Ishikawa (cell line): Measurements from ENCODE around the gene AGAP1.

Experiments
- CEBPB ChIP-seq: IDR thresholded peaks from 2 replicates; pipeline ENCODE4 v1.6.1; 2012
- CREB1 ChIP-seq: IDR thresholded peaks from 2 replicates; pipeline ENCODE4 v1.6.1; 2012; ENCODE audit warnings: low read depth
- EGR1 ChIP-seq: IDR thresholded peaks from 2 replicates; pipeline ENCODE4 v1.6.1; 2012
- EP300 ChIP-seq: IDR thresholded peaks from 2 replicates; pipeline ENCODE4 v1.6.1; 2012; ENCODE audit warnings: borderline replicate concordance
- FOXM1 ChIP-seq: IDR thresholded peaks from 2 replicates; pipeline ENCODE4 v1.6.1; 2012; ENCODE audit warnings: low read depth, borderline replicate concordance
- NFIC ChIP-seq: IDR thresholded peaks from 2 replicates; pipeline ENCODE4 v1.6.1; 2012
- RAD21 ChIP-seq: IDR thresholded peaks from 2 replicates; pipeline ENCODE4 v1.6.1; 2012; ENCODE audit warnings: low read depth
- TAF1 ChIP-seq: IDR thresholded peaks from 2 replicates; pipeline ENCODE4 v1.6.1; 2012; ENCODE audit warnings: low read depth, mild to moderate bottlenecking
- TCF12 ChIP-seq: IDR thresholded peaks from 2 replicates; pipeline ENCODE4 v1.6.1; 2012; ENCODE audit warnings: low read depth
- TEAD4 ChIP-seq: IDR thresholded peaks from 2 replicates; pipeline ENCODE4 v1.6.1; 2012
- YY1 ChIP-seq: IDR thresholded peaks from 2 replicates; pipeline ENCODE4 v1.6.1; 2012; ENCODE audit warnings: low read depth
- ZBTB7A ChIP-seq: IDR thresholded peaks from 2 replicates; pipeline ENCODE4 v1.6.1; 2012; ENCODE audit warnings: low read depth
- TF ChIP-seq, protein P1 (sequence below): IDR thresholded peaks from 2 replicates; pipeline ENCODE4 v1.6.1; 2012
- TF ChIP-seq, protein P2 (sequence below): IDR thresholded peaks from 2 replicates; pipeline ENCODE4 v1.6.1; 2012; ENCODE audit warnings: low read depth, mild to moderate bottlenecking
- TF ChIP-seq, protein P3 (sequence below): IDR thresholded peaks from 2 replicates; pipeline ENCODE4 v1.6.1; 2012

AGAP1 gene

GRCh38 chr2:235607546-235608199 lies 113.8 kb downstream of the AGAP1 start:
- TF ChIP-seq YY1: no peak
- TF ChIP-seq, protein P1, sequence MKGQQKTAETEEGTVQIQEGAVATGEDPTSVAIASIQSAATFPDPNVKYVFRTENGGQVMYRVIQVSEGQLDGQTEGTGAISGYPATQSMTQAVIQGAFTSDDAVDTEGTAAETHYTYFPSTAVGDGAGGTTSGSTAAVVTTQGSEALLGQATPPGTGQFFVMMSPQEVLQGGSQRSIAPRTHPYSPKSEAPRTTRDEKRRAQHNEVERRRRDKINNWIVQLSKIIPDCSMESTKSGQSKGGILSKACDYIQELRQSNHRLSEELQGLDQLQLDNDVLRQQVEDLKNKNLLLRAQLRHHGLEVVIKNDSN: no peak
- TF ChIP-seq CEBPB: no peak
- TF ChIP-seq, protein P2, sequence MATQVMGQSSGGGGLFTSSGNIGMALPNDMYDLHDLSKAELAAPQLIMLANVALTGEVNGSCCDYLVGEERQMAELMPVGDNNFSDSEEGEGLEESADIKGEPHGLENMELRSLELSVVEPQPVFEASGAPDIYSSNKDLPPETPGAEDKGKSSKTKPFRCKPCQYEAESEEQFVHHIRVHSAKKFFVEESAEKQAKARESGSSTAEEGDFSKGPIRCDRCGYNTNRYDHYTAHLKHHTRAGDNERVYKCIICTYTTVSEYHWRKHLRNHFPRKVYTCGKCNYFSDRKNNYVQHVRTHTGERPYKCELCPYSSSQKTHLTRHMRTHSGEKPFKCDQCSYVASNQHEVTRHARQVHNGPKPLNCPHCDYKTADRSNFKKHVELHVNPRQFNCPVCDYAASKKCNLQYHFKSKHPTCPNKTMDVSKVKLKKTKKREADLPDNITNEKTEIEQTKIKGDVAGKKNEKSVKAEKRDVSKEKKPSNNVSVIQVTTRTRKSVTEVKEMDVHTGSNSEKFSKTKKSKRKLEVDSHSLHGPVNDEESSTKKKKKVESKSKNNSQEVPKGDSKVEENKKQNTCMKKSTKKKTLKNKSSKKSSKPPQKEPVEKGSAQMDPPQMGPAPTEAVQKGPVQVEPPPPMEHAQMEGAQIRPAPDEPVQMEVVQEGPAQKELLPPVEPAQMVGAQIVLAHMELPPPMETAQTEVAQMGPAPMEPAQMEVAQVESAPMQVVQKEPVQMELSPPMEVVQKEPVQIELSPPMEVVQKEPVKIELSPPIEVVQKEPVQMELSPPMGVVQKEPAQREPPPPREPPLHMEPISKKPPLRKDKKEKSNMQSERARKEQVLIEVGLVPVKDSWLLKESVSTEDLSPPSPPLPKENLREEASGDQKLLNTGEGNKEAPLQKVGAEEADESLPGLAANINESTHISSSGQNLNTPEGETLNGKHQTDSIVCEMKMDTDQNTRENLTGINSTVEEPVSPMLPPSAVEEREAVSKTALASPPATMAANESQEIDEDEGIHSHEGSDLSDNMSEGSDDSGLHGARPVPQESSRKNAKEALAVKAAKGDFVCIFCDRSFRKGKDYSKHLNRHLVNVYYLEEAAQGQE: no peak

GRCh38 chr2:235608200-235608887 lies 114.5 kb downstream of the AGAP1 start:
- TF ChIP-seq ZBTB7A (no peak), YY1 (no peak), FOXM1 (no peak), TEAD4 (no peak), RAD21 (no peak), TAF1 (no peak), EGR1 (no peak), CEBPB (no peak), TCF12 (no peak), CREB1 (no peak), EP300 (no peak), NFIC (no peak)
- TF ChIP-seq, protein P1: no peak
- TF ChIP-seq, protein P3, sequence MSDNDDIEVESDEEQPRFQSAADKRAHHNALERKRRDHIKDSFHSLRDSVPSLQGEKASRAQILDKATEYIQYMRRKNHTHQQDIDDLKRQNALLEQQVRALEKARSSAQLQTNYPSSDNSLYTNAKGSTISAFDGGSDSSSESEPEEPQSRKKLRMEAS: no peak
- TF ChIP-seq, protein P2: no peak

- TF ChIP-seq CREB1: no peak
- TF ChIP-seq RAD21: no peak
- TF ChIP-seq ZBTB7A: no peak
- TF ChIP-seq EGR1: no peak
- no peak for TF ChIP-seq TCF12
- TF ChIP-seq, protein P1: no peak
- no peak for TF ChIP-seq TEAD4
- TF ChIP-seq NFIC: no peak
- TF ChIP-seq, protein P3: no peak
- TF ChIP-seq, protein P2: no peak
- TF ChIP-seq FOXM1: no peak
- TF ChIP-seq CEBPB: no peak
- no peak for TF ChIP-seq YY1
- no peak for TF ChIP-seq EP300
- no peak for TF ChIP-seq TAF1
These were observed 115.5 kb downstream of the AGAP1 start for GRCh38 chr2:235609321-235609720.

GRCh38 chr2:235609746-235610145 lies 115.9 kb downstream of the AGAP1 start:
- no peak for TF ChIP-seq EGR1
- no peak for TF ChIP-seq TAF1
